A549 treated with RU486 at 1 μM for 4 hours (cell line): ENCODE measurements around the gene ZNF18. TPM values are rescaled to one million over a fixed set of nuclear protein-coding genes. Genes with fewer than 3 reads are reported as not detected.

Experiments used
- total RNA-seq: library from RNA; stranded (reverse); fragments of 200-300 nt; extraction: Qiagen RNA extraction; gene quantifications from 5 replicates; pipeline ENCODE4 v1.2.3, GENCODE V29; 2022; ENCODE audit warnings: low read depth

The ZNF18 gene
- 4.2 to 5.2 TPM (median 4.5 TPM) in 5 replicates for total RNA-seq

GRCh38 chr17:11997147-11997971 lies at the start of gene ZNF18:
Gene ZNF18 (minus strand): TSS chr17:11997475. CDS start chr17:11992829, 4,646 bp downstream.

GRCh38 chr17:12020642-12021622 lies 23.7 kb upstream of the ZNF18 start, which contains the start of gene MAP2K4:
Gene MAP2K4 (plus strand): TSS chr17:12020877. CDS start chr17:12020887, 10 bp downstream.

Other genes starting within 250 kb of the ZNF18 start
- gene MAP2K4, start 23.4 kb upstream of the ZNF18 start, total RNA-seq = 23.6 to 38.4 TPM (median 32.9 TPM) in 5 replicates